Measurements from ENCODE around the gene ACER3. TPM values are rescaled to one million over a fixed set of nuclear protein-coding genes. Genes with fewer than 3 reads are reported as not detected.
"Not testable (repeated sequence)": the region's sequence is repeated elsewhere in the genome, so short reads cannot be mapped to it uniquely, and the experiment has no call there.

The ACER3 gene
- 10 to 100 TPM; 18.5 to 23.2 TPM for total RNA-seq
- polyA plus RNA-seq (2013, experiment 1 of 2), result 10.0 TPM
- 10.6 TPM for polyA plus RNA-seq (2013, experiment 2 of 2)
- long read RNA-seq, experiment 1, partial matches to known transcripts, result 0 of 3 reads
- long read RNA-seq, experiment 1, other reads (novel, unspliced or antisense), result 3 of 3 reads
- long read RNA-seq, experiment 2, full-length matches to known transcripts, result 25 of 36 reads
- long read RNA-seq, experiment 2, partial matches to known transcripts, result 2 of 36 reads
- long read RNA-seq, experiment 2, other reads (novel, unspliced or antisense), result 9 of 36 reads
- long read RNA-seq, experiment 3, full-length matches to known transcripts, result 37 of 47 reads
- long read RNA-seq, experiment 3, partial matches to known transcripts, result 2 of 47 reads
- long read RNA-seq, experiment 3, other reads (novel, unspliced or antisense), result 8 of 47 reads
- long read RNA-seq, experiment 4, full-length matches to known transcripts, result 4 of 12 reads
- long read RNA-seq, experiment 4, partial matches to known transcripts, result 2 of 12 reads
- long read RNA-seq, experiment 4, other reads (novel, unspliced or antisense), result 6 of 12 reads

- H3K27ac ChIP-seq (ENCODE audit: low read depth, low read length), result peak within 1 kb of the TSS; percentile 72
- WGBS, 2 experiments (ENCODE audit: insufficient coverage in 1 of 2, insufficient read length in 1 of 2), result 1 to 3% methylated on average over 24 to 73 of the region's 73 CpGs
These were observed at the start of gene ACER3 for GRCh38 chr11:76860539-76861475. Gene ACER3, plus strand, starts transcription at chr11:76860918. Its CDS starts 59 bp downstream, at chr11:76860977.

GRCh38 chr11:76811259-76811658 lies 49.5 kb upstream of the ACER3 start:
- peaks cover 17% of the 10 kb centered on the region for H3K4me1 Mint-ChIP-seq
- H3K9me3 Mint-ChIP-seq, result peaks cover 44% of the 10 kb centered on the region
- Histone ChIP-seq H3K4me1 (ENCODE audit: control insufficient read depth, insufficient read depth, low read length) (no peaks in the 10 kb centered on the region), H3K36me3 (ENCODE audit: control insufficient read depth, insufficient read depth, low read length) (no peaks in the 10 kb centered on the region), H3K9me3 (ENCODE audit: control insufficient read depth, low read length) (peaks cover 38% of the 10 kb centered on the region), H3K4me3 (ENCODE audit: low read length) (no peak overlapping the region), H3K27me3 (ENCODE audit: control insufficient read depth, insufficient read depth, low read length, poor library complexity, severe bottlenecking) (no peaks in the 10 kb centered on the region), H3K9ac (ENCODE audit: extremely low read depth, low read length, poor library complexity, severe bottlenecking) (no peak overlapping the region), H3K27ac (ENCODE audit: low read depth, low read length) (no peak overlapping the region)
- 90 to 100% methylated on average over 3 to 4 of the region's 4 CpGs for WGBS, 2 experiments (ENCODE audit: insufficient coverage in 1 of 2, insufficient read length in 1 of 2)
- H3K4me3 Mint-ChIP-seq, result no peak overlapping the region
- H3K36me3 Mint-ChIP-seq (ENCODE audit: low read depth), result peaks cover 3% of the 10 kb centered on the region
- H3K27me3 Mint-ChIP-seq (ENCODE audit: insufficient read depth), result peaks cover 2% of the 10 kb centered on the region
- no peak for TF ChIP-seq CTCF (conservative IDR thresholded peaks at IDR 0.05)
- no peak overlapping the region for H3K27ac Mint-ChIP-seq
- DNase-seq, result no peak

More at GRCh38 chr11:76860539-76861475, at the start of gene ACER3:
- H3K36me3 Mint-ChIP-seq (ENCODE audit: low read depth), result peaks cover 4% of the 10 kb centered on the region
- H3K9me3 Mint-ChIP-seq, result peaks cover 1% of the 10 kb centered on the region
- Histone ChIP-seq H3K9ac (ENCODE audit: extremely low read depth, low read length, poor library complexity, severe bottlenecking) (peak within 1 kb of the TSS; percentile 71), H3K4me3 (ENCODE audit: low read length) (peak within 1 kb of the TSS; percentile 83), H3K9me3 (ENCODE audit: control insufficient read depth, low read length) (no peaks in the 10 kb centered on the region), H3K36me3 (ENCODE audit: control insufficient read depth, insufficient read depth, low read length) (no peaks in the 10 kb centered on the region), H3K27me3 (ENCODE audit: control insufficient read depth, insufficient read depth, low read length, poor library complexity, severe bottlenecking) (no peaks in the 10 kb centered on the region), H3K4me1 (ENCODE audit: control insufficient read depth, insufficient read depth, low read length) (peaks cover 6% of the 10 kb centered on the region)
- peak within 1 kb of the TSS; percentile 97 for H3K27ac Mint-ChIP-seq
- peaks cover 12% of the 10 kb centered on the region for H3K4me1 Mint-ChIP-seq
- peak within 1 kb of the TSS; percentile 85 for H3K4me3 Mint-ChIP-seq
- peaks cover 3% of the 10 kb centered on the region for H3K27me3 Mint-ChIP-seq (ENCODE audit: insufficient read depth)
- peak; percentile 97 for DNase-seq
- TF ChIP-seq CTCF (conservative IDR thresholded peaks at IDR 0.05), result peak; percentile 38

- no peak for TF ChIP-seq CTCF (conservative IDR thresholded peaks at IDR 0.05)
- no peak for DNase-seq
- peaks cover 69% of the 10 kb centered on the region for H3K9me3 Mint-ChIP-seq
- no peak overlapping the region for H3K27ac Mint-ChIP-seq
- H3K4me1 ChIP-seq (ENCODE audit: control insufficient read depth, insufficient read depth, low read length), result no peaks in the 10 kb centered on the region
- no peaks in the 10 kb centered on the region for H3K4me1 Mint-ChIP-seq
- H3K9me3 ChIP-seq (ENCODE audit: control insufficient read depth, low read length), result peaks cover 66% of the 10 kb centered on the region
- WGBS, 2 experiments (ENCODE audit: insufficient coverage in 1 of 2, insufficient read length in 1 of 2), result 90 to 96% methylated on average over 2 of the region's 2 CpGs
- H3K36me3 ChIP-seq (ENCODE audit: control insufficient read depth, insufficient read depth, low read length), result no peaks in the 10 kb centered on the region
- H3K27me3 Mint-ChIP-seq (ENCODE audit: insufficient read depth), result no peaks in the 10 kb centered on the region
- H3K4me3 ChIP-seq (ENCODE audit: low read length), result peak overlapping the region; percentile 3
- H3K36me3 Mint-ChIP-seq (ENCODE audit: low read depth), result peaks cover 3% of the 10 kb centered on the region
- H3K27ac ChIP-seq (ENCODE audit: low read depth, low read length), result no peak overlapping the region
- H3K27me3 ChIP-seq (ENCODE audit: control insufficient read depth, insufficient read depth, low read length, poor library complexity, severe bottlenecking), result no peaks in the 10 kb centered on the region
- no peak overlapping the region for H3K4me3 Mint-ChIP-seq
- no peak overlapping the region for H3K9ac ChIP-seq (ENCODE audit: extremely low read depth, low read length, poor library complexity, severe bottlenecking)
These were observed 46.3 kb upstream of the ACER3 start for GRCh38 chr11:76814414-76814813.

GRCh38 chr11:76815678-76816077 lies 45.0 kb upstream of the ACER3 start:
- H3K27me3 Mint-ChIP-seq (ENCODE audit: insufficient read depth); H3K4me3 ChIP-seq (ENCODE audit: low read length); H3K27ac Mint-ChIP-seq; DNase-seq; H3K4me1 Mint-ChIP-seq; H3K27me3 ChIP-seq (ENCODE audit: control insufficient read depth, insufficient read depth, low read length, poor library complexity, severe bottlenecking); H3K4me3 Mint-ChIP-seq; H3K9ac ChIP-seq (ENCODE audit: extremely low read depth, low read length, poor library complexity, severe bottlenecking); H3K36me3 Mint-ChIP-seq (ENCODE audit: low read depth); H3K4me1 ChIP-seq (ENCODE audit: control insufficient read depth, insufficient read depth, low read length); H3K36me3 ChIP-seq (ENCODE audit: control insufficient read depth, insufficient read depth, low read length); H3K27ac ChIP-seq (ENCODE audit: low read depth, low read length): not testable (repeated sequence)
- peaks cover 68% of the 10 kb centered on the region for H3K9me3 ChIP-seq (ENCODE audit: control insufficient read depth, low read length)
- H3K9me3 Mint-ChIP-seq, result peaks cover 81% of the 10 kb centered on the region
- WGBS, 2 experiments (ENCODE audit: insufficient coverage in 1 of 2, insufficient read length in 1 of 2), result 89 to 96% methylated on average over 6 to 7 of the region's 7 CpGs

Data from endodermal cell (in vitro differentiated cells).